Caco-2 (cell line): ENCODE results near the gene FBXL7. TPM values are rescaled to one million over a fixed set of nuclear protein-coding genes. Genes with fewer than 3 reads are reported as not detected.

Source experiments
- BruUV-seq: library from RNA; stranded (reverse); fragments of 400-500 nt; replicated peaks from 2 replicates; lab custom pipeline; 2021; lab: Mats Ljungman, UMichigan
- CTCF ChIA-PET: fragments of 300-600 bp; sonication (Branson Sonifier 250); formaldehyde crosslinking; loops from one replicate; lab custom pipeline; 2022; ENCODE audit warnings: antibody characterized with exemption; lab: Charles Lee
- POLR2A ChIA-PET: fragments of 300-600 bp; sonication (Branson Sonifier 250); formaldehyde crosslinking; loops from one replicate; lab custom pipeline; 2022; ENCODE audit warnings: antibody characterized with exemption; lab: Charles Lee
- DNase-seq, 2 experiments: peaks; one replicate each; pipeline versions ENCODE4 v3.0.0 to v3.0.0-alpha.2; 2020 to 2022
- H3K27me3 ChIP-seq: replicated peaks from 2 replicates; pipeline ENCODE4 v1.6.0; 2011; ENCODE audit warnings: low read length; ENCODE audit not compliant: control insufficient read depth, insufficient read depth
- H3K36me3 ChIP-seq: 2 replicates; pipeline ENCODE4 v1.5.1; 2011; ENCODE audit warnings: low read length; ENCODE audit not compliant: control insufficient read depth, insufficient read depth
- H3K4me1 ChIP-seq: fragments of 250-450 bp; sonication (Bioruptor Pico); 2 replicates; pipeline ENCODE4 v1.5.1; 2020; ENCODE audit warnings: mild to moderate bottlenecking
- H3K4me3 ChIP-seq: 2 replicates; pipeline ENCODE4 v1.5.1; 2011; ENCODE audit warnings: low read depth, mild to moderate bottlenecking, control low read depth, low read length
- H3K9me3 ChIP-seq: fragments of 250-450 bp; sonication (Bioruptor Pico); 2 replicates; pipeline ENCODE4 v1.5.1; 2020; ENCODE audit warnings: mild to moderate bottlenecking, moderate library complexity
- H3K27ac Mint-ChIP-seq: one replicate; pipeline ENCODE4 v1.8.0; 2022; ENCODE audit warnings: mixed read lengths; ENCODE audit not compliant: unreplicated experiment
- H3K27me3 Mint-ChIP-seq: one replicate; pipeline ENCODE4 v1.8.0; 2022; ENCODE audit warnings: mixed read lengths; ENCODE audit not compliant: insufficient read depth, unreplicated experiment
- H3K36me3 Mint-ChIP-seq: one replicate; pipeline ENCODE4 v1.8.0; 2022; ENCODE audit warnings: mild to moderate bottlenecking, mixed read lengths; ENCODE audit not compliant: insufficient read depth, unreplicated experiment
- H3K4me1 Mint-ChIP-seq: one replicate; pipeline ENCODE4 v1.8.0; 2022; ENCODE audit warnings: low read depth, mixed read lengths; ENCODE audit not compliant: unreplicated experiment
- H3K4me3 Mint-ChIP-seq: one replicate; pipeline ENCODE4 v1.8.0; 2022; ENCODE audit warnings: mild to moderate bottlenecking, moderate library complexity, mixed read lengths; ENCODE audit not compliant: unreplicated experiment
- H3K9me3 Mint-ChIP-seq: one replicate; pipeline ENCODE4 v1.8.0; 2022; ENCODE audit warnings: mixed read lengths; ENCODE audit not compliant: unreplicated experiment
- CTCF ChIP-seq, 2 experiments: fragments of 200-600 bp in 1 of 2; IDR thresholded peaks; 1 replicate in 1 of 2; 2 replicates in 1 of 2; pipeline versions ENCODE4 v1.5.1 to v1.8.0; 2011 to 2022; ENCODE audit warnings: antibody characterized with exemption in 1 of 2, control low read depth in 1 of 2, inconsistent platforms in 1 of 2, low read depth in 1 of 2, low read length in 1 of 2, mild to moderate bottlenecking in 1 of 2, moderate library complexity in 1 of 2; ENCODE audit not compliant: insufficient read depth in 1 of 2, severe bottlenecking in 1 of 2, unreplicated experiment in 1 of 2
- intact Hi-C: fragments of 100-400 bp; cut with micrococcal nuclease; formaldehyde crosslinking; loops from one replicate; pipeline ENCODE4 v1.10.0; 2022; ENCODE audit not compliant: unreplicated experiment
- total RNA-seq: library from RNA; stranded (reverse); gene quantifications from 2 replicates; pipeline ENCODE4 v1.2.3, GENCODE V29; 2022

Gene FBXL7
- total RNA-seq, 1 experiment from 2014 or later: not detected

GRCh38 chr5:15518786-15519185 lies 18.8 kb downstream of the FBXL7 start:
- H3K27me3 Mint-ChIP-seq: peaks cover 16% of the 10 kb centered on the region
- no peaks in the 10 kb centered on the region for H3K36me3 Mint-ChIP-seq
- H3K4me1 Mint-ChIP-seq: no peaks in the 10 kb centered on the region
- H3K27ac Mint-ChIP-seq: no peak overlapping the region
- Histone ChIP-seq H3K36me3 (no peaks in the 10 kb centered on the region), H3K4me1 (no peaks in the 10 kb centered on the region), H3K9me3 (no peaks in the 10 kb centered on the region), H3K4me3 (no peak overlapping the region), H3K27me3 (no peaks in the 10 kb centered on the region)
- BruUV-seq: no TSS peak
- intact Hi-C loops: no loop called here
- ChIA-PET POLR2A (no interaction called here), CTCF (no interaction called here)
- H3K4me3 Mint-ChIP-seq: no peak overlapping the region
- H3K9me3 Mint-ChIP-seq: no peaks in the 10 kb centered on the region
- TF ChIP-seq CTCF (IDR thresholded peaks at IDR 0.05; ENCODE audit: insufficient read depth in 1 of 2, low read depth in 1 of 2, low read length in 1 of 2, severe bottlenecking in 1 of 2, unreplicated experiment in 1 of 2): no peak
- DNase-seq: no peak

GRCh38 chr5:15520856-15521255 lies 20.9 kb downstream of the FBXL7 start:
- no peak for DNase-seq
- Mint-ChIP-seq H3K4me1 (no peaks in the 10 kb centered on the region), H3K9me3 (no peaks in the 10 kb centered on the region), H3K4me3 (no peak overlapping the region), H3K36me3 (no peaks in the 10 kb centered on the region), H3K27ac (no peak overlapping the region), H3K27me3 (peaks cover 17% of the 10 kb centered on the region)
- Histone ChIP-seq H3K4me3 (no peak overlapping the region), H3K9me3 (no peaks in the 10 kb centered on the region), H3K27me3 (no peaks in the 10 kb centered on the region), H3K36me3 (no peaks in the 10 kb centered on the region), H3K4me1 (no peaks in the 10 kb centered on the region)
- TF ChIP-seq CTCF (IDR thresholded peaks at IDR 0.05; ENCODE audit: insufficient read depth in 1 of 2, low read depth in 1 of 2, low read length in 1 of 2, severe bottlenecking in 1 of 2, unreplicated experiment in 1 of 2): no peak
- intact Hi-C loops: no loop called here
- CTCF ChIA-PET: no interaction called here
- POLR2A ChIA-PET: no interaction called here
- no TSS peak for BruUV-seq

- BruUV-seq: no TSS peak
- intact Hi-C loops: no loop called here
- ChIA-PET CTCF (no interaction called here), POLR2A (no interaction called here)
- no peak overlapping the region for H3K4me3 ChIP-seq
- H3K9me3 Mint-ChIP-seq: no peaks in the 10 kb centered on the region
- no peaks in the 10 kb centered on the region for H3K4me1 Mint-ChIP-seq
- no peaks in the 10 kb centered on the region for H3K36me3 Mint-ChIP-seq
- no peak for TF ChIP-seq CTCF (IDR thresholded peaks at IDR 0.05; ENCODE audit: insufficient read depth in 1 of 2, low read depth in 1 of 2, low read length in 1 of 2, severe bottlenecking in 1 of 2, unreplicated experiment in 1 of 2)
- H3K27me3 ChIP-seq: no peaks in the 10 kb centered on the region
- DNase-seq: no peak
- peaks cover 17% of the 10 kb centered on the region for H3K27me3 Mint-ChIP-seq
- no peaks in the 10 kb centered on the region for H3K36me3 ChIP-seq
- no peaks in the 10 kb centered on the region for H3K4me1 ChIP-seq
- no peak overlapping the region for H3K4me3 Mint-ChIP-seq
- H3K27ac Mint-ChIP-seq: no peak overlapping the region
- H3K9me3 ChIP-seq: no peaks in the 10 kb centered on the region
These were observed 21.6 kb downstream of the FBXL7 start for GRCh38 chr5:15521381-15522186.
